ENCODE results near the gene DGUOK.

The DGUOK gene

GRCh38 chr2:73981081-73982001 is 54.7 kb downstream of the DGUOK start:
- peak; percentile 77 for DNase-seq

- no peak for DNase-seq
These were observed 55.5 kb downstream of the DGUOK start for GRCh38 chr2:73982140-73982617.

- DNase-seq: peak; percentile 7
These were observed 56.9 kb downstream of the DGUOK start for GRCh38 chr2:73983322-73984202.

GRCh38 chr2:73984203-73984921 is 57.7 kb downstream of the DGUOK start, which contains the start of gene TET3:
Gene TET3, plus strand, starts transcription at chr2:73984910. Its CDS starts 1,494 bp downstream, at chr2:73986404.
- DNase-seq: peak; percentile 57

GRCh38 chr2:73984922-73985307 is 58.2 kb downstream of the DGUOK start:
- no peak for DNase-seq

GRCh38 chr2:73985308-73986084 is 58.8 kb downstream of the DGUOK start:
- peak; percentile 69 for DNase-seq

GRCh38 chr2:73986085-73986681 is 59.5 kb downstream of the DGUOK start:
- DNase-seq: no peak

GRCh38 chr2:73987109-73987947 is 60.6 kb downstream of the DGUOK start:
- DNase-seq: peak; percentile 69

GRCh38 chr2:73987948-73988700 is 61.4 kb downstream of the DGUOK start:
- DNase-seq: no peak

- no peak for DNase-seq
These were observed 63.3 kb downstream of the DGUOK start for GRCh38 chr2:73989972-73990371.

GRCh38 chr2:73990531-73990930 is 63.9 kb downstream of the DGUOK start:
- DNase-seq: no peak

- no peak for DNase-seq
These were observed 65.4 kb downstream of the DGUOK start for GRCh38 chr2:73992036-73992435.

GRCh38 chr2:73993376-73993775 is 66.7 kb downstream of the DGUOK start:
- no peak for DNase-seq

- no peak for DNase-seq
These were observed 67.1 kb downstream of the DGUOK start for GRCh38 chr2:73993778-73994177.

- no peak for DNase-seq
These were observed 67.6 kb downstream of the DGUOK start for GRCh38 chr2:73994178-73994831.

- DNase-seq: no peak
These were observed 69.1 kb downstream of the DGUOK start for GRCh38 chr2:73995810-73996209.

- DNase-seq: peak; percentile 1
These were observed 71.1 kb downstream of the DGUOK start for GRCh38 chr2:73997813-73998212.

GRCh38 chr2:73998451-73998850 is 71.8 kb downstream of the DGUOK start:
- no peak for DNase-seq

- DNase-seq: no peak
These were observed 72.3 kb downstream of the DGUOK start for GRCh38 chr2:73998933-73999332.
